GM19238 (cell line): Measurements from ENCODE around the gene ZRANB1.

Source experiments
- DNase-seq: peaks from one replicate; pipeline ENCODE4 v3.0.0; 2011; ENCODE audit warnings: low spot score; ENCODE audit not compliant: insufficient read length

Gene ZRANB1

GRCh38 chr10:125033146-125033924, 91.4 kb downstream of the ZRANB1 start:
- DNase-seq: no peak

- DNase-seq: no peak
Measured at GRCh38 chr10:125034675-125035074, 92.8 kb downstream of the ZRANB1 start.

GRCh38 chr10:125035136-125035535, 93.2 kb downstream of the ZRANB1 start:
- DNase-seq: no peak

- DNase-seq: no peak
Measured at GRCh38 chr10:125035588-125036295, 93.8 kb downstream of the ZRANB1 start.

- no peak for DNase-seq
Measured at GRCh38 chr10:125037145-125037877, 95.4 kb downstream of the ZRANB1 start.
